ENCODE data around the gene ATRNL1.

DNA sequence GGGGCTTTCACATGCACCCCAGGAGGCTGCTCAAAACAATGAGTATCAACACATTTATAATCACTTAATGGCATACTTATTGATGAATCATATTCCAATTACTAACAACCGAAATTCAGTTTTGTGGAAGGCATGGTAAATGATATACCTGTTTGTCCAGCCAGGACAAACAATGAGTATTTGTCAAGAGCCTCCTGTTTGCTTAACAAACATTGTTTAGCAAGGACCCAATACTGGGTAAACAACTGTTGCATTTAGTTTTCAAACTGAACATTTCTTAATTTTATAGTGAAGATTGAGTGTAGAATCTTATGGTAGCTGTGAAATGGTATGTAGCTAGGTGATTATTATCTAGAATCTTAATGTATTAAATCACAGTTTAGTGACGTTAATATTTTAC, 473.7 kb downstream of the ATRNL1 start:
- no peak for TF ChIP-seq CTCF (IDR thresholded peaks at IDR 0.05)
- TF ChIP-seq POLR2A (IDR thresholded peaks at IDR 0.05) = no peak

Measured in Peyer's patch (tissue), 4 donors.